Mesothelial cell of epicardium (in vitro differentiated cells): Measurements from ENCODE around the gene PEX7. TPM values are rescaled to one million over a fixed set of nuclear protein-coding genes. Genes with fewer than 3 reads are reported as not detected.

ENCODE experiments used
- DNase-seq, 2 experiments: peaks; one replicate each; pipeline ENCODE4 v3.0.0; 2021; ENCODE audit warnings: low spot score in 2 of 2; ENCODE audit not compliant: unreplicated experiment in 2 of 2
- H3K27ac Mint-ChIP-seq: 2 replicates; pipeline ENCODE4 v1.8.0; 2021; ENCODE audit warnings: mixed read lengths
- H3K27me3 Mint-ChIP-seq: 2 replicates; pipeline ENCODE4 v1.8.0; 2021; ENCODE audit warnings: low read depth, mixed read lengths
- H3K36me3 Mint-ChIP-seq: 2 replicates; pipeline ENCODE4 v1.8.0; 2021; ENCODE audit warnings: mixed read lengths
- H3K4me1 Mint-ChIP-seq: 2 replicates; pipeline ENCODE4 v1.8.0; 2021; ENCODE audit warnings: mixed read lengths
- H3K4me3 Mint-ChIP-seq: 2 replicates; pipeline ENCODE4 v1.8.0; 2021; ENCODE audit warnings: mild to moderate bottlenecking, moderate library complexity, mixed read lengths
- H3K9me3 Mint-ChIP-seq: 2 replicates; pipeline ENCODE4 v1.8.0; 2021; ENCODE audit warnings: mixed read lengths
- total RNA-seq: library from RNA; stranded (reverse); gene quantifications from 3 replicates; pipeline ENCODE4 v1.2.1, GENCODE V29; 2021
- TF ChIP-seq, protein P1 (sequence below): fragments of 200-600 bp; sonication (generic); IDR thresholded peaks from one replicate; pipeline ENCODE4 v1.5.0; 2021; ENCODE audit warnings: antibody characterized with exemption; ENCODE audit not compliant: unreplicated experiment

The PEX7 gene
- total RNA-seq, 1 donor from 2014 or later: 8.3 TPM

DNA sequence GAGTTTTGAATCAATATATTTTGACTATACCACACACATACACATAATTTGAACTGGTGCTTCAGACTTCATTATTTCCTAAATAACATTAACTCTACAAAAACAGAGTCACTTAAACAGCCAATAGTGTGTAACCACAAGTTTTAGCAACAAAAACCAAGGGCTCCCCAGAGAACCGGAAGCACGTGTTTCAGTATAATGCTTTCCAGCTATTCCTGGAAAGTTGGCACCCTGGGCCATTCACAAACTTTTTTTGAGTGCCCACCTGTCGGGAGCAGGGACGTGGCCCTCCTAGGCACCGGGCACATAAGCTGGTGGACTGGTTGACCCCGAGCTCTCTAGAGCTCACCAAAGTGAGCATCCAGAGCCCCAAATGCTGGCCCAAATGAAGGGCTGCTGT lies 97.8 kb downstream of the PEX7 start:
- peak overlapping the region; percentile 77 for H3K4me3 Mint-ChIP-seq
- H3K9me3 Mint-ChIP-seq: no peaks in the 10 kb centered on the region
- TF ChIP-seq, protein P1, sequence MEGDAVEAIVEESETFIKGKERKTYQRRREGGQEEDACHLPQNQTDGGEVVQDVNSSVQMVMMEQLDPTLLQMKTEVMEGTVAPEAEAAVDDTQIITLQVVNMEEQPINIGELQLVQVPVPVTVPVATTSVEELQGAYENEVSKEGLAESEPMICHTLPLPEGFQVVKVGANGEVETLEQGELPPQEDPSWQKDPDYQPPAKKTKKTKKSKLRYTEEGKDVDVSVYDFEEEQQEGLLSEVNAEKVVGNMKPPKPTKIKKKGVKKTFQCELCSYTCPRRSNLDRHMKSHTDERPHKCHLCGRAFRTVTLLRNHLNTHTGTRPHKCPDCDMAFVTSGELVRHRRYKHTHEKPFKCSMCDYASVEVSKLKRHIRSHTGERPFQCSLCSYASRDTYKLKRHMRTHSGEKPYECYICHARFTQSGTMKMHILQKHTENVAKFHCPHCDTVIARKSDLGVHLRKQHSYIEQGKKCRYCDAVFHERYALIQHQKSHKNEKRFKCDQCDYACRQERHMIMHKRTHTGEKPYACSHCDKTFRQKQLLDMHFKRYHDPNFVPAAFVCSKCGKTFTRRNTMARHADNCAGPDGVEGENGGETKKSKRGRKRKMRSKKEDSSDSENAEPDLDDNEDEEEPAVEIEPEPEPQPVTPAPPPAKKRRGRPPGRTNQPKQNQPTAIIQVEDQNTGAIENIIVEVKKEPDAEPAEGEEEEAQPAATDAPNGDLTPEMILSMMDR: no peak
- H3K36me3 Mint-ChIP-seq: peaks cover 15% of the 10 kb centered on the region
- peaks cover 62% of the 10 kb centered on the region for H3K27me3 Mint-ChIP-seq
- DNase-seq: no peak
- H3K4me1 Mint-ChIP-seq: peaks cover 12% of the 10 kb centered on the region
- H3K27ac Mint-ChIP-seq: no peak overlapping the region

DNA sequence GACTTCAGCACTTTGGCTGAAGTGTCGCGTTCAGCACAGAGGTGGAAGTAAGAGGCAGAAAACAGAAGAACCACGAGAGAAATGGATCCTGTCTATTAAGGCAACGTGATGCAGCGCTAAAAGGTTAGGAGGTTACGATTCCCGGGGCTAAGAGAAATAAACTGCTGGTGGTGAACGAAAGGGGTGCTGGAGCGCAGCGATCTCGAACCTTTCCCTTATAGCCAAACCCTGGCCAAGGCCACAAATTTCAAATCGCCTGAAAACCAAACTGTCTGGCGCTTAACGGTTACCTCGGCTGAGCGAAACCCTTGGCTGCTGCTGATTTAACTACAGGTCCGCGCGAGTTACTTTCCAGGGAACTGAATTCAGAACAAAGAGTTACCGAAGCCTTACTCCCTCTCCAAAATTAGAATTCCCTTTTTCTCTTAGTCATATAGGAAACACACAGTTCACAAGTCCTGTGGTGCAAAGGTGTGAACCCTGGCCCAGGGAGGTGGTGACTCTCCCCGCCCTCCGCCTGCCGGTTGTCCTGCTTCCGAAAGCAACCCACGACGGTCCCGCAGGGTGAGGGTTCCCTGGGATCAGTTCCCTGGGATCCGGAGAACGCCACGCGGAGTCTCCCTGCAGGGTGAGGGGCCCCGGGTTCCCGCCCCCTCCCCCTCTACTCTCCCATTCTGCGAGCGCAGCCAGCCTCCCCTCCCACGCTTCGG lies 98.4 kb downstream of the PEX7 start:
- H3K27ac Mint-ChIP-seq: no peak overlapping the region
- TF ChIP-seq, protein P1: no peak
- H3K9me3 Mint-ChIP-seq: no peaks in the 10 kb centered on the region
- H3K4me3 Mint-ChIP-seq: peak overlapping the region; percentile 77
- peaks cover 66% of the 10 kb centered on the region for H3K27me3 Mint-ChIP-seq
- DNase-seq: no peak
- H3K36me3 Mint-ChIP-seq: peaks cover 10% of the 10 kb centered on the region
- H3K4me1 Mint-ChIP-seq: peaks cover 12% of the 10 kb centered on the region

DNA sequence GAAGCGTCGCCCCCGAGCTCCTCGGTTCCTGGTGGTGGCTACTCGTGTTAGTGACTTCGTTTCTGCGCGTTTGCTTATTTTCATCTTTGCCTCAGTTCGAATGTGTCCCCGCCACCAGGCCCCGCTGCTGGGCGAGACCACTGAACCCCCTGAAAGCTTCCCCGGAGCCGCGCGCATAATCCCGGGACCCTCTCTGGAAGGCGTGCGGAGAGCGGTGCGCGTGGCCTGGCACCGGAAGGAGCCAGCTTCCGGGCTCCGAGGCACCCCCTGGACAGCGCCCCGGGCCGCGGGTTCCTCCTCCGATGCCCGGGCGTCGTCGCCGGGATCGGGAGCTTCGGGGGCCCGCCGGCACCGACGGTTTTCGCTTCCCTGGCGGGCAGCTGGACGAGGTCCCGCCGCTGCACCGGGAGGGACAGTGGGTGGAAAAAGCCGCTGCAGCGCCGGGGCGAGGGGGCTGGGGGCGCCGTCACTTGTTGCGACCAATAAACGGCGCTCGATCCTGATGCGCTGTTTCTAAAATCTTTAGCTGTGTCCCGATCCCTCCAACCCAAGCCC lies 99.1 kb downstream of the PEX7 start:
- Mint-ChIP-seq H3K27me3 (peaks cover 73% of the 10 kb centered on the region), H3K9me3 (no peaks in the 10 kb centered on the region), H3K27ac (peak overlapping the region; percentile 34), H3K36me3 (peaks cover 8% of the 10 kb centered on the region), H3K4me3 (peak overlapping the region; percentile 77), H3K4me1 (peaks cover 12% of the 10 kb centered on the region)
- TF ChIP-seq, protein P1: no peak
- peak; percentile 26 to 51 for DNase-seq

DNA sequence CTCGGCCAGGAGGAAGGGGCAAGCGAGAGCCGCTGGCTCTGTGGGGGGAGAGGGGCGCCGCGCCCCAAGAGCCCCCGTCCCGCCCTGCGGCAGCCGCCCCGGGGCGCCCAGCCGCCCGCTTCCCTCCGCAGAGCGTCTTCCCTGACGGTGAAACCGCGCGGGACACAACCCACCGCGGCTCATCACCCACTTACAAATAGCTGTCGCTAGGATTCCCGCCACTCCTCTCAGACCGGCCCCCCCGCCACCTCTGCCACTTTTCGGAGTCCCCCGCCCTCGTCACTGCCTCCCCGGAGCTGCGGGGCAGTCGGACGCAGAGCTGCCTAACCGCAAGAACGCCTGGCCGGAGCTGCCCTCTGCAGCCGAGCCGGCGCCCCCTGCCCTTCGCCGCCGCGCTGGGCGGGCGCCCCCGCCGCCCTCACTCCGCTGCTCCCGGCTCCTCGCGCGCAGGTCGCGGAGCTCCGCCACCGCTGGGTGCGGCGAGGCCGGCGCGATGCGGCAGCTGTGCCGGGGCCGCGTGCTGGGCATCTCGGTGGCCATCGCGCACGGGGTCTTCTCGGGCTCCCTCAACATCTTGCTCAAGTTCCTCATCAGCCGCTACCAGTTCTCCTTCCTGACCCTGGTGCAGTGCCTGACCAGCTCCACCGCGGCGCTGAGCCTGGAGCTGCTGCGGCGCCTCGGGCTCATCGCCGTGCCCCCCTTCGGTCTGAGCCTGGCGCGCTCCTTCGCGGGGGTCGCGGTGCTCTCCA lies 99.7 kb downstream of the PEX7 start, which contains the start of gene SLC35D3:
Gene SLC35D3 (plus strand): TSS at position 366 of the 749 bp plus-strand sequence. CDS start 128 bp downstream, at position 494.
- Mint-ChIP-seq H3K4me1 (peaks cover 12% of the 10 kb centered on the region), H3K27me3 (peaks cover 74% of the 10 kb centered on the region), H3K4me3 (peak within 1 kb of the TSS; percentile 77), H3K9me3 (no peaks in the 10 kb centered on the region), H3K27ac (peak within 1 kb of the TSS; percentile 34), H3K36me3 (peaks cover 3% of the 10 kb centered on the region)
- TF ChIP-seq, protein P1: no peak
- DNase-seq: peak; percentile 18 to 42

DNA sequence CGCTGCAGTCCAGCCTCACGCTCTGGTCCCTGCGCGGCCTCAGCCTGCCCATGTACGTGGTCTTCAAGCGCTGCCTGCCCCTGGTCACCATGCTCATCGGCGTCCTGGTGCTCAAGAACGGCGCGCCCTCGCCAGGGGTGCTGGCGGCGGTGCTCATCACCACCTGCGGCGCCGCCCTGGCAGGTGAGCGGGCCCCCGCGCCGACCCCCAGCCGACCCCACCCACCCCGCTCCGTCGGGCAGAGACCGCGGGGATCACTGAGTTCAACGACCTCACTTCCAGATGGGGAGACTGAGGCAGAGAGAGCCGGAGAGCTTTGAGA lies 100.3 kb downstream of the PEX7 start:
- Mint-ChIP-seq H3K36me3 (peaks cover 3% of the 10 kb centered on the region), H3K4me3 (peak overlapping the region; percentile 77), H3K4me1 (peaks cover 12% of the 10 kb centered on the region), H3K9me3 (no peaks in the 10 kb centered on the region), H3K27me3 (peaks cover 74% of the 10 kb centered on the region), H3K27ac (no peak overlapping the region)
- TF ChIP-seq, protein P1: no peak
- DNase-seq: no peak
